ENCODE measurements around the gene TRAF1.
A peak's percentile ranks its signal among the peaks of the same experiment; 100 is the strongest.

The TRAF1 gene

GRCh38 chr9:120940573-120940972, 14.0 kb upstream of the TRAF1 start:
- TF ChIP-seq POLR2A (IDR thresholded peaks at IDR 0.05; ENCODE audit: low read depth, low read length), result no peak
- DNase-seq (ENCODE audit: insufficient read length) (no peak), FAIRE-seq (no peak)

- no peak for TF ChIP-seq POLR2AphosphoS5 (IDR thresholded peaks at IDR 0.05; ENCODE audit: low read depth, low read length)
- no peak for TF ChIP-seq POLR2A (IDR thresholded peaks at IDR 0.05; ENCODE audit: low read depth, low read length)
- no peak for TF ChIP-seq TAF1 (IDR thresholded peaks at IDR 0.05; ENCODE audit: borderline replicate concordance, low read depth, low read length)
- FAIRE-seq (no peak), DNase-seq (ENCODE audit: insufficient read length) (no peak)
Measured at GRCh38 chr9:120938851-120939250, 12.3 kb upstream of the TRAF1 start.

- DNase-seq (ENCODE audit: insufficient read length) (no peak), FAIRE-seq (no peak)
- TF ChIP-seq TAF1 (IDR thresholded peaks at IDR 0.05; ENCODE audit: borderline replicate concordance, low read depth, low read length) (no peak), POLR2A (IDR thresholded peaks at IDR 0.05; ENCODE audit: low read depth, low read length) (no peak), POLR2AphosphoS5 (IDR thresholded peaks at IDR 0.05; ENCODE audit: low read depth, low read length) (no peak)
Measured at GRCh38 chr9:120937596-120937995, 11.0 kb upstream of the TRAF1 start.

GRCh38 chr9:120937127-120937526, 10.5 kb upstream of the TRAF1 start:
- FAIRE-seq (no peak), DNase-seq (ENCODE audit: insufficient read length) (no peak)
- TF ChIP-seq POLR2A (IDR thresholded peaks at IDR 0.05; ENCODE audit: low read depth, low read length), result no peak
- no peak for TF ChIP-seq TAF1 (IDR thresholded peaks at IDR 0.05; ENCODE audit: borderline replicate concordance, low read depth, low read length)
- TF ChIP-seq POLR2AphosphoS5 (IDR thresholded peaks at IDR 0.05; ENCODE audit: low read depth, low read length), result no peak

- DNase-seq (ENCODE audit: insufficient read length) (no peak), FAIRE-seq (no peak)
- TF ChIP-seq TAF1 (IDR thresholded peaks at IDR 0.05; ENCODE audit: borderline replicate concordance, low read depth, low read length) (no peak), POLR2A (IDR thresholded peaks at IDR 0.05; ENCODE audit: low read depth, low read length) (no peak), POLR2AphosphoS5 (IDR thresholded peaks at IDR 0.05; ENCODE audit: low read depth, low read length) (no peak)
Measured at GRCh38 chr9:120936764-120937122, 10.1 kb upstream of the TRAF1 start.

- 0 out of 2 replicates have a peak, but pooled peaks have one; percentile 7 for TF ChIP-seq POLR2A (IDR thresholded peaks at IDR 0.05; ENCODE audit: low read depth, low read length)
- TF ChIP-seq POLR2AphosphoS5 (IDR thresholded peaks at IDR 0.05; ENCODE audit: low read depth, low read length), result no peak
- FAIRE-seq (peak; percentile 80), DNase-seq (ENCODE audit: insufficient read length) (peak; percentile 56)
Measured at GRCh38 chr9:120936011-120936763, 9.6 kb upstream of the TRAF1 start.

GRCh38 chr9:120935383-120935857, 8.8 kb upstream of the TRAF1 start:
- no peak for TF ChIP-seq POLR2A (IDR thresholded peaks at IDR 0.05; ENCODE audit: low read depth, low read length)
- TF ChIP-seq TAF1 (IDR thresholded peaks at IDR 0.05; ENCODE audit: borderline replicate concordance, low read depth, low read length), result no peak
- no peak for TF ChIP-seq POLR2AphosphoS5 (IDR thresholded peaks at IDR 0.05; ENCODE audit: low read depth, low read length)
- FAIRE-seq (no peak), DNase-seq (ENCODE audit: insufficient read length) (no peak)

- FAIRE-seq (no peak), DNase-seq (ENCODE audit: insufficient read length) (no peak)
- TF ChIP-seq POLR2A (IDR thresholded peaks at IDR 0.05; ENCODE audit: low read depth, low read length) (0 out of 2 replicates have a peak, but pooled peaks have one; percentile 20), TAF1 (IDR thresholded peaks at IDR 0.05; ENCODE audit: borderline replicate concordance, low read depth, low read length) (no peak), POLR2AphosphoS5 (IDR thresholded peaks at IDR 0.05; ENCODE audit: low read depth, low read length) (no peak)
Measured at GRCh38 chr9:120934281-120934680, 7.7 kb upstream of the TRAF1 start.

GRCh38 chr9:120933310-120934055, 6.9 kb upstream of the TRAF1 start:
- TF ChIP-seq TAF1 (IDR thresholded peaks at IDR 0.05; ENCODE audit: borderline replicate concordance, low read depth, low read length) (no peak), POLR2A (IDR thresholded peaks at IDR 0.05; ENCODE audit: low read depth, low read length) (peak; percentile 38; the same call in 1 of the 2 replicates)
- DNase-seq (ENCODE audit: insufficient read length) (no peak), FAIRE-seq (peak; percentile 69)

GRCh38 chr9:120932086-120932823, 5.7 kb upstream of the TRAF1 start:
- DNase-seq (ENCODE audit: insufficient read length), result no peak
- TF ChIP-seq POLR2A (IDR thresholded peaks at IDR 0.05; ENCODE audit: low read depth, low read length) (peak; percentile 46; the same call in 1 of the 2 replicates), POLR2AphosphoS5 (IDR thresholded peaks at IDR 0.05; ENCODE audit: low read depth, low read length) (peak; percentile 72), TAF1 (IDR thresholded peaks at IDR 0.05; ENCODE audit: borderline replicate concordance, low read depth, low read length) (no peak)
- peak; percentile 87 for FAIRE-seq

GRCh38 chr9:120931231-120932085, 4.9 kb upstream of the TRAF1 start:
- DNase-seq (ENCODE audit: insufficient read length) (peak; percentile 53), FAIRE-seq (peak; percentile 91)
- peak; percentile 81 for TF ChIP-seq POLR2AphosphoS5 (IDR thresholded peaks at IDR 0.05; ENCODE audit: low read depth, low read length)
- peak; percentile 81 for TF ChIP-seq POLR2A (IDR thresholded peaks at IDR 0.05; ENCODE audit: low read depth, low read length)
- peak; percentile 59; the same call in 1 of the 2 replicates for TF ChIP-seq TAF1 (IDR thresholded peaks at IDR 0.05; ENCODE audit: borderline replicate concordance, low read depth, low read length)
